HG02571 (cell line): Measurements from ENCODE around the gene ASXL1.
"Not testable (repeated sequence)": the region's sequence is repeated elsewhere in the genome, so short reads cannot be mapped to it uniquely, and the experiment has no call there.

Experiments
- ATAC-seq: cut with Tn5 transposase; IDR thresholded peaks from one replicate; pipeline ENCODE4 v1.9.1; 2021; ENCODE audit warnings: mild to moderate bottlenecking, moderate library complexity; ENCODE audit not compliant: unreplicated experiment

The ASXL1 gene

GRCh38 chr20:32357869-32358631, at the start of gene ASXL1:
Gene ASXL1 (plus strand): TSS chr20:32358331. CDS start chr20:32358776, 445 bp downstream.
- ATAC-seq: peak; percentile 68

GRCh38 chr20:32312718-32313424, 45.3 kb upstream of the ASXL1 start:
- no peak for ATAC-seq

DNA sequence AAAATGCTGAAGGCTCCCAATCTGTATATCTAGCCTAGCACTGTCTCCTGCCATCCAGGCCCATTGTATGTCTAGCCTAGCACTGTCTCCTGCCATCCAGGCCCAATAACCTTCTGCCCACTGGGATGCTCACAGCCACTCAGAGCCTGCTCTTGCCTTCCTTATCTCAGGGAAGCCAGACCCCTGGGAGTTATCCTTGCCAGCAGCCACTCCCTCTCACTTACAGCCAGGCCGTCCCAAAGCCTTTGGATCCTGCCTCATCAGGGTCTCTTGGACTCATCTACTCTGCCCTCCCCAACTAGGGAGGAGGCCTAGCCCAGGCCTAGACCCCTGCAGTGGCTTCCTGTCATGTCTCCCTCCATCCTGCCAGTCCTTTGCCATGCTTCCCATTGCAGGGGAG, 43.4 kb upstream of the ASXL1 start:
- no peak for ATAC-seq

DNA sequence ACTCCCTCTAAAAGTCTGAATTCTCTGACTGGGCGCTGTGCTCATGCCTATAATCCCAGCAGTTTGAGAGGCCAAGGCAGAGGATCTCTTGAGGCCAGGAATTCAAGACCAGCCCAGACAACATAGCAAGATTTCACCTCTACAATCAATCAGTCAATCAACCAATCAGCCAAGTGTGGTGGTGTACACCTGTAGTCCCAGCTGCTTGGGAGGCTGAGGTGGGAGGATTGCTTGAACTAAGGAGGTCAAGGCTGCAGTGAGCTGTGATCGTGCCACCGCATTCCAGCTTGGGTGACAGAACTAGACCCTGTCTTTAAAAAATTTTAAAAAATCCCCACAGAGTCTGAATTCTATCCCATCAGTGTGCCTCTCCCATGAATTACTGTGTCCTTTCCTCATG, 42.7 kb upstream of the ASXL1 start:
- ATAC-seq: no peak

DNA sequence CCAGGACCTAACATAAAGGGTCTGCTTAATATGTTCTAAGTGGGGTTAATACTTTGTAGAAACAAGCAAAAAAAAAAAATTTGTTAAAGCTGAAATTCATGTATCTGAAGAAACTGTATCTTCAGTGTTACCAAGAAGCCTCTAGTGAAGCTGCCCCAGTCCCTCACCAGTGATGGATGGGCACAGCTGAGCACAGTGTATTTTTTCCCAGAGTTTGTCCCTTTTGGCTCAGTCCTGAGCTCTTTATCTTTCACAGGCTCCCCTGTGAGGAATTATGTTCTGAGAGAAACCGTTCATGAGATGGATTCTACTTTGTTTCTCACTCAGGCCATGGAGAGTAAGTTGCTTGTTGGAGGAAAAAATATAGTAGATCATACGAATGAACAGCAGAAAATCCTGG, 42.2 kb upstream of the ASXL1 start:
- ATAC-seq: no peak

DNA sequence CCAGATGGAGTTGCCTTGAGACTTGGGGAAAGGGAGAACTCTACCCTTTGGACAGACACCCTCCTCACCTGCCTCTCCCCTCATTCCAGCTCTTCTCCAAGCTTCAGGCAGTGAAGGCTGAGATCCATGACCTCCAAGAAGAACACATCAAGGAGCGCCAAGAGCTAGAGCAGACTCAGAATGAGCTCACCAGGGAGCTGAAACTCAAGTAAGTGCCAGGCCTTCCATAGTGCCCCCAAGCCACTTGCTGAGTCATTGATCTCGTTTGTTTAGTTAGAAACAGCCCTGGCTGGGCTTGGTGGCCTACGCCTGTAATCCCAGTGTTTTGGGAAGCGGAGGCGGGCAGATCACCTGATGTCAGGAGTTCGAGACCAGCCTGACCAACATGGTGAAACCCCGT, 41.5 kb upstream of the ASXL1 start:
- ATAC-seq: no peak

DNA sequence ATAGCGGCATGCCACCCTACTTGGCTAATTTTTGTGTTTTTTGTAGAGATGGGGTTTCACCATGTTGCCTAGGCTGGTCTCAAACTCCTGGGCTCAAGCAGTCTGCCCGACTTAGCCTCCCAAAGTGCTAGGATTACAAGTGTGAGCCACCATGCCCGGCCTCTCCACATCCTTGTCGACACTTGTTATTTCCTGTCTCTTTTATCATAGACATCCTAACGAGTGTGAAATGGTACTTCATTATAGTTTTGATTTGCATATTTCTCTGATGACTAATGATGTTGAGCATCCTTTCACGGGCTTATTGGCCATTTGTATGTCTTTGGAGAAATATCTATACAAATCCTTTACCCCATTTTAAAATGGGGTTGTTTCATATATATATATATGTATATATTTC, 39.0 kb upstream of the ASXL1 start:
- no peak for ATAC-seq

GRCh38 chr20:32320305-32320704, 37.8 kb upstream of the ASXL1 start:
- ATAC-seq: no peak

DNA sequence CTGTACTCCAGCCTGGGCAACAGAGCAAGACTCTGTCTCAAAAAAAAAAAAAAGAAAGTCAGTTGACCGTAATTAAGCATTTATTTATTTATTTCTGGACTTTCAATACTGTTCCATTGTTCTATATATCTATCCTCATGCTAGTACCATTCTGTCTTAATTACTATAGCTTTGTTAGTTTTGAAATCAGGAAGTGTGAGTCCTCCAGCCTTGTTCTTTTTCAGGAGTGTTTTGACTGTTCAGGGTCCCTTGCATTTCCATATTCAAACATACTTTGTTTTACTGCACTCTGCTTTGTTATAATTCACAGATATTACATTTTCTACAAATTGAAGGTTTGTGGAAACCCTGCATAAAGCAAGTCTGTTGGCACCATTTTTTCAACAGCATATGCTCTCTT, 36.7 kb upstream of the ASXL1 start:
- ATAC-seq: no peak

- ATAC-seq: not testable (repeated sequence)
Observed at GRCh38 chr20:32322260-32322659, 35.9 kb upstream of the ASXL1 start.

GRCh38 chr20:32323761-32324160, 34.4 kb upstream of the ASXL1 start:
- not testable (repeated sequence) for ATAC-seq

DNA sequence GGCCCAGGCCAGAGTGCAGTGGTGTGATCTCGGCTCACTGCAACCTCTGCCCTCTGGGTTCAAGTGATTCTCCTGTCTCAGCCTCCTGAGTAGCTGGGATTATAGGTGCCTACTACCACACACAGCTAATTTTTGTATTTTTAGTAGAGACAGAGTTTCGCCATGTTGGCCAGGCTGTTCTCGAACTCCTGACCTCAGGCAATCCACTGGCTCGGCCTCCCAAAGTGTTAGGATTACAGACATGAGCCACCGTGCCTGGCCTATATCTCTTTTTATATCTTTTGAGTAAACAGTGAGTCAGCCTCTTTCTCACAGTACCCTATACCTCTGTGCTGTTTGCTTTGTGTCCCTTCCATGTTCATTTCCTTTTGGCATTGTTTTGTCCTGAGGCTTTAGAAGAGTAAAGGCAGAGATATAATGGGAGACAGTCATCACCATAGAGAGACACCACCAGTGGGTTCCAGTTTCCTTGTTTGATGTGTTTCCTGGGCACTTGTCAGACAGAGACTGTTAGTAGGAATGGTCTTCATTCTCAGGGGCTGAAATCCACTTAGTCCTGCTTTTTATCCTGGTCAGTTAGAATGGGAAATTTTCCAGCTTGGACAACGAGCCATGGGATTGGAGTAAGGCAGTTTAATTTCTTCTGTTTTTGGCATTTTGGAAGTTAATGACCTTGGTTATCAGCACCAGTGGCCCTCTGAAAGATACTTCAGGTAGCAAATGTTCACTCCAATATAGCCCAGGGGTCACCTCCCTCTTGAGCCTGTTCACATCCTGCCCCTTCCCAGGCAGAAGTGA, 32.2 kb upstream of the ASXL1 start:
- no peak for ATAC-seq

- no peak for ATAC-seq
Observed at GRCh38 chr20:32326504-32326845, 31.7 kb upstream of the ASXL1 start.

GRCh38 chr20:32327087-32327681, 30.9 kb upstream of the ASXL1 start:
- ATAC-seq: no peak

GRCh38 chr20:32329817-32330554, 28.1 kb upstream of the ASXL1 start:
- ATAC-seq: no peak

- no peak for ATAC-seq
Observed at GRCh38 chr20:32330555-32330897, 27.6 kb upstream of the ASXL1 start.

DNA sequence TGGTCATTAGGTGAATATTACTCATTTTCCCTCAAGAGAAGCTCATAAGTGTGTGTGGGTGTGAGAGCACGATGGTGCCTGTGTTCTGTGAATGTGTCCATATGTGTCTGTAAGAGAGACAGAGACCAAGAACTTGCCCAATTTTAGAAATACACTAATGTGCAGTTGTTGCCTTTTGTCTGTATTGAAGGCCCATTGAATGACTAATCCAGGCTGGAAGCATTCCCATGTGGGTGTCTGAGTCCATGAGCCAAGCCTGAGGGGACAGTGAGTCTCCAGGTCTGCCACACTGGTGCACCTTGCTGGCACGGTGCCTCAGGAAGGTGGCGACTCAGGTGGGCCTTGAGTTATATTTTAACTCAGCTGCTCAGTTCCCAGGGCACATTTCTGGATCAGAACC, 25.5 kb upstream of the ASXL1 start:
- ATAC-seq: peak; percentile 14

DNA sequence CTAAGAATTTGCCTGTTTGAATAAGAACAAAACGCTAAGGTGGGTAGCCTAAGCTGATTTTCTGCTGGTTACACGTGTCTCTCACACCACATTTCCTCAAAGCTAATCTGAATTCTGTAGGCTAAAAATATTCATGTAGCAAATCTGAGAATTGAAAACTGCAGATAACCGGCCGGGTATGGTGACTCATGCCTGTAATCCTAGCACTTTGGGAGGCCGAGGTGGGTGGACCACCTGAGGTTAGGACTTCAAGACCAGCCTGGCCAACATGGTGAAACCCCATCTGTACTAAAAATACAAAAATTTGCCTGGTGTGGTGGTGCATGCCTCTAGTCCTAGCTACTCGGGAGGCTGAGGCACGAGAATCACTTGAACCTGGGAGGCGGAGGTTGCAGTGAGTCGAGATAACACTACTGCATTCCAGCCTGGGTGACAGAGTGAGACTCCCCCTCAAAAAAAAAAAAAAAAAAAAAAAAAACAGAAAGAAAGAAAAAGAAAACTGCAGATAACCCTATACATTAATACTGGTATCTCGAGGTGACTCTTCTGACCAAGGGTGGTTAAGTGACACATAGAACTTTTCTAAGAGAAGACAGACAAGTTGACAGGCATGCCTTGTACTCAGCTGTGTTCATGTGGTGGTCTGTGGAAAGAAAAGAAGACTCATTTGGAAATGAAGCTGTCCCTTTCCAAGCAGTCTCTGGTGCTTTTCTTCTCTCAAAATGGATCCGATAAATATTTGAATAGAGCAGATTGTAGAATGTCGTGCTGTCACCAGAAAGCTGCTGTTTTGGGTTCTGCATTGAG, 24.7 kb upstream of the ASXL1 start:
- ATAC-seq: peak; percentile 57

DNA sequence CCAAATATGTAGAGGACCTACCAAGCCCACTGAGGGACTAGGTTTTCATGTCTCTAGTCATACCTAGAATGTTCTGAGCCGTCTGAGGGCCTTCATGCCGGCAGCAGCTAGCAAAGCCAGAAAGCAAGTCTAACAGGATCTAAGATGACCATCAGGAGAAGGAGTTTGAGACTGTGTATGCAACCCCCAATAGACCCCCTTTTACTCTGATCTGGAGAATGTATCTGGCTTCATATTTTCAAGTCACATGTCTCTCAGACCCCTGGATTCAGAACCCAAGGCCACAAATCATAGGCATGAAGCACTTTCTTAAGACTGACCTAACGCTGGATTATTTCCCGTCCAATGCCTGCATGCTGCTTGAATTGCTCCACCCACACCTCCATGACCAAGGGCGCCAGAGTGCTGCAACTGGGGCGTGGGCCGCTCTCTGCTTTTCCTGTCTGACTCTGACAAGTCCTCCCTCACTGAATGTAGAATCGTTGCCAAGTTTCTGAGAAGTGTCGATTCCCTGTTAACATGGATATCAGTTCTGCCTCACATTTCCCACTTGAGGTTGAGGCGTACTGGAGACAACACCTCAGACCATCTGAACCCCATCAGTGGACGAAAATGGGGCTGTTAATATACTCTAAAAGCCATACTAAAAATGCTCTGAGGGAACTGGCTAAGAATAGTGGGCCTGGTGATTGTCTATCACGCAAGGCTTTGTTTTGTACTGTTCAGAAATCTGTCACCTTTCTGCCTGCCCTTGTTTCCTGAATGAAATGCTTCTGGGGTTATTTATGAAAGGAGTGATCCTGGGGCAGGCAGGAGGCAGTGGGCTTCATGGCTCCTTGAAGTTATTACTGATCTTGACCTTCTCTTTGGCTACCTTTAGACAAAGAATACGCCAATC, 23.9 kb upstream of the ASXL1 start:
- peak; percentile 13 for ATAC-seq
